ENCODE measurements around the gene GPR15.

- TF ChIP-seq POLR2AphosphoS5 (IDR thresholded peaks at IDR 0.05; ENCODE audit: insufficient read depth, low read depth, low read length): no peak
- TF ChIP-seq, protein P1, sequence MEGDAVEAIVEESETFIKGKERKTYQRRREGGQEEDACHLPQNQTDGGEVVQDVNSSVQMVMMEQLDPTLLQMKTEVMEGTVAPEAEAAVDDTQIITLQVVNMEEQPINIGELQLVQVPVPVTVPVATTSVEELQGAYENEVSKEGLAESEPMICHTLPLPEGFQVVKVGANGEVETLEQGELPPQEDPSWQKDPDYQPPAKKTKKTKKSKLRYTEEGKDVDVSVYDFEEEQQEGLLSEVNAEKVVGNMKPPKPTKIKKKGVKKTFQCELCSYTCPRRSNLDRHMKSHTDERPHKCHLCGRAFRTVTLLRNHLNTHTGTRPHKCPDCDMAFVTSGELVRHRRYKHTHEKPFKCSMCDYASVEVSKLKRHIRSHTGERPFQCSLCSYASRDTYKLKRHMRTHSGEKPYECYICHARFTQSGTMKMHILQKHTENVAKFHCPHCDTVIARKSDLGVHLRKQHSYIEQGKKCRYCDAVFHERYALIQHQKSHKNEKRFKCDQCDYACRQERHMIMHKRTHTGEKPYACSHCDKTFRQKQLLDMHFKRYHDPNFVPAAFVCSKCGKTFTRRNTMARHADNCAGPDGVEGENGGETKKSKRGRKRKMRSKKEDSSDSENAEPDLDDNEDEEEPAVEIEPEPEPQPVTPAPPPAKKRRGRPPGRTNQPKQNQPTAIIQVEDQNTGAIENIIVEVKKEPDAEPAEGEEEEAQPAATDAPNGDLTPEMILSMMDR (IDR thresholded peaks at IDR 0.05; ENCODE audit: extremely low read depth in 1 of 2, insufficient read depth in 1 of 2, low read depth in 1 of 2, low read length in 2 of 2): no peak
- TF ChIP-seq EZH2 (IDR thresholded peaks at IDR 0.05; ENCODE audit: borderline replicate concordance, low read depth, low read length, severe bottlenecking): no peak
- TF ChIP-seq MYC (IDR thresholded peaks at IDR 0.05; ENCODE audit: low read depth, low read length): no peak
- TF ChIP-seq GATA2 (IDR thresholded peaks at IDR 0.05; ENCODE audit: insufficient read depth, insufficient read length, low read depth, low read length): no peak
- TF ChIP-seq POLR2A (IDR thresholded peaks at IDR 0.05; ENCODE audit: low read depth, low read length): no peak
Measured at GRCh38 chr3:98508582-98508981, 23.2 kb upstream of the GPR15 start.
